ENCODE measurements around the gene LRRC8C. TPM values are rescaled to one million over a fixed set of nuclear protein-coding genes. Genes with fewer than 3 reads are reported as not detected.

Gene LRRC8C
- total RNA-seq, 1 donor from 2014 or later = 3.3 TPM

DNA sequence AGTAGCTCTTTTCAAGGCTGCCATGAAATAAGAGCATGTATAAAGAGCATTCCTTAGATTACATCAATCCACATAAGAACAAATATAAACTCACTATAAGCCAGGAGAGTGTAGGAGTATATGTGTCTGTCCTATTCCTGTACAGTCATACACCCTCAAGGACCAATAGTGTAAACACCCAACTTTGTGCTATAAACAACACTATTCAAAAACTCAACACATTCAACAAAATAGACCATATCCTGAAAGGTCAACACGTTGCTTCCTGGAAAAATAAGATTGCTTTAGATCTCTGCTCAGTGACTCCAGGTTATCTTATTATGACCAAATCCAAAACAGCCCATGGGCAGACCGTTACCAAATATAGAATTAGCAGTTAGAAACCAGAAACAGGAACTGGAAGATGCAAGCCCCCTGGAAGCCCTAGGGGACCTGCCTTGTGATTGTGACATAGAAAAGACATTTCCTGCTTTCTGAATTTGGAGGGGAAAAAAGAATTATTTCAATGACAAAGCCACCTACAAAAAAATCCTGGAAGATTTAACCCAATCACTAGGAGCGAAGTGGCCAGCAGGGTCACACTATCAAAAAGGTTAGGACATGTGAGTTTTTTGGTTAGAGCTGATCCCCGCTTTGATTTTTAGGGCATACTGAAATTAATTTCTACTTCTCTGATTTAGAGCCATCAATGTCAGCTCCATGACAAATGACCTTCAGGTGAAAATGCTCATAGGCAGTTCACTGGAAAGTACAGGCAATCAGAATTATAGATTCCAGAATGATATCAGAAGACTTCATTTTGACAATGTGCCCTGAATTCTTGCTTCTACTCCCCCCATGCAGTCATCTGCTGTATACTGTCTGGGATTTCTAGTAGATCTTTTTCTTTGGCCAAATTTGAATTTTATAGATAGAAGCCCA, 59.9 kb downstream of the LRRC8C start:
- Mint-ChIP-seq H3K27me3 (no peaks in the 10 kb centered on the region), H3K27ac (no peak overlapping the region), H3K4me1 (ENCODE audit: low read depth) (peaks cover 17% of the 10 kb centered on the region), H3K36me3 (ENCODE audit: insufficient read depth) (peaks cover 3% of the 10 kb centered on the region), H3K4me3 (ENCODE audit: low read depth) (no peak overlapping the region), H3K9me3 (ENCODE audit: low read depth) (no peaks in the 10 kb centered on the region)
- TF ChIP-seq CTCF (IDR thresholded peaks at IDR 0.05; ENCODE audit: unreplicated experiment) = no peak
- DNase-seq (ENCODE audit: low spot score, unreplicated experiment) = no peak

GRCh38 chr1:89695847-89696246, 62.9 kb downstream of the LRRC8C start:
- Mint-ChIP-seq H3K4me3 (ENCODE audit: low read depth) (no peak overlapping the region), H3K27ac (no peak overlapping the region), H3K4me1 (ENCODE audit: low read depth) (peaks cover 13% of the 10 kb centered on the region), H3K9me3 (ENCODE audit: low read depth) (no peaks in the 10 kb centered on the region), H3K27me3 (no peaks in the 10 kb centered on the region), H3K36me3 (ENCODE audit: insufficient read depth) (no peaks in the 10 kb centered on the region)
- no peak for DNase-seq (ENCODE audit: low spot score, unreplicated experiment)
- no peak for TF ChIP-seq CTCF (IDR thresholded peaks at IDR 0.05; ENCODE audit: unreplicated experiment)

DNA sequence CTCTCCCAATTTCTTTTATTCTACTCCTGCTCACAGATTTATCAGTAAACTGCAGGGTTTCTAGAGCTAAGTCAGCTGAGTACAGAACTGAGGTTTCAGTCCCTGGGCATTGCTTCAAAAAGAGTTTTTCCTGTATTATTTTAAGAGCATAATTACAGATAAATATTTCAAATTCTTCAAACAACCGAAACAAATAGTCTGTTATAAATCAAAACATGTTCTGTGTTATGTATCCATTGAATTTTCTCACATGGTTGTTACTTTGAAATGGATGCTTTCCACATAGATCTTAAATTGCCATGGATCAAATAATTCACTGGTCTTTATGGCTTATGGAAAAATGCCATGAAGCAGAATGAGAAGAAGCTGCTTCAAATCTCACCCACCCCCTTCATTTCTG, 64.5 kb downstream of the LRRC8C start:
- no peaks in the 10 kb centered on the region for H3K27me3 Mint-ChIP-seq
- peaks cover 13% of the 10 kb centered on the region for H3K4me1 Mint-ChIP-seq (ENCODE audit: low read depth)
- DNase-seq (ENCODE audit: low spot score, unreplicated experiment) = no peak
- H3K27ac Mint-ChIP-seq = no peak overlapping the region
- no peak overlapping the region for H3K4me3 Mint-ChIP-seq (ENCODE audit: low read depth)
- H3K36me3 Mint-ChIP-seq (ENCODE audit: insufficient read depth) = no peaks in the 10 kb centered on the region
- no peak for TF ChIP-seq CTCF (IDR thresholded peaks at IDR 0.05; ENCODE audit: unreplicated experiment)
- H3K9me3 Mint-ChIP-seq (ENCODE audit: low read depth) = no peaks in the 10 kb centered on the region

DNA sequence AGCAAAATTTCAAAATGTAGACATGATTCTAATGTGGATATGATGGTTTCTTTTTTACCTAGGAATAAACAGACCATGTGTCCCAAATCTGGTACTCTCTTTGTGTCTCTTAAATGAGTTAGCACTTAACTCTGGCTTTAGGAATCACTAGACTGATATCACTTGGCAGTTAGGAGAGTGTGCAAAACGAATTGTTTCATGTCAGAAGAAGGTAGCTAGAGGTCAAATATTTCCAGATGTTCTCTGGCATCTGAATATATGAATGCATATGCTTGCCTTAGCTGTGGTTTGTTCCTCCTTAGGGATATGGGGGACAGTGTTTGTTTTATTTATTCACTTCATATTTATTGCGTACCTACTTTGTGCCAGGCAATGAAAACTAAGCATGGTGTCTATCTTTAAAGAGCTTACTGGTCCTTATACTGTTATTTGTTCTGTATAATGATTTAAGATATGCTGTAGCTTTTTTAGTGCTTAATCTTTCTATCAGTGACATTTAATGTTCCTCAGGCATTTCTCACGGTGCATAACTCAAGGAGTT, 65.2 kb downstream of the LRRC8C start:
- no peak overlapping the region for H3K27ac Mint-ChIP-seq
- DNase-seq (ENCODE audit: low spot score, unreplicated experiment) = no peak
- no peak overlapping the region for H3K4me3 Mint-ChIP-seq (ENCODE audit: low read depth)
- H3K27me3 Mint-ChIP-seq = no peaks in the 10 kb centered on the region
- peaks cover 13% of the 10 kb centered on the region for H3K4me1 Mint-ChIP-seq (ENCODE audit: low read depth)
- H3K36me3 Mint-ChIP-seq (ENCODE audit: insufficient read depth) = no peaks in the 10 kb centered on the region
- H3K9me3 Mint-ChIP-seq (ENCODE audit: low read depth) = no peaks in the 10 kb centered on the region
- no peak for TF ChIP-seq CTCF (IDR thresholded peaks at IDR 0.05; ENCODE audit: unreplicated experiment)

DNA sequence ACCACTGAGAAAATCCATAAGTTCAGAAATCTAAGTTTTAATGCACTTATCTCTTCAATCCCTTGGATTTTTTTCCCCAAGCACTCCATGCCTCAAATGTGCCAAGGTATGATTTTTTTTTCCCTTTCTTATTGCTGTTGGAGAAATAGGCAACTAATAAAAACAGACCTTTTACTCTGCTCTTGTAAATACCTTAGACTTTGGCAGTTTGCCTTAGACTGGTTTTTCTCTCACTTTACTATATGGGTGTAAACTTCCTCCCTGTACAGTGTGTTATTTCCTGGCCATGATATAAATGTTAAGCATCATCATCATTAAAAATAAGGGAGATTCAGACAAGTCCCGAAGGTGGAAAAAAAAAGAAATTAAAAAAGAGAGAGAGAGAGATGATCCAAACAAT, 65.7 kb downstream of the LRRC8C start:
- no peak for TF ChIP-seq CTCF (IDR thresholded peaks at IDR 0.05; ENCODE audit: unreplicated experiment)
- Mint-ChIP-seq H3K4me1 (ENCODE audit: low read depth) (peaks cover 13% of the 10 kb centered on the region), H3K4me3 (ENCODE audit: low read depth) (no peak overlapping the region), H3K27me3 (no peaks in the 10 kb centered on the region), H3K36me3 (ENCODE audit: insufficient read depth) (no peaks in the 10 kb centered on the region), H3K27ac (no peak overlapping the region), H3K9me3 (ENCODE audit: low read depth) (no peaks in the 10 kb centered on the region)
- DNase-seq (ENCODE audit: low spot score, unreplicated experiment) = no peak

Measured in progenitor cell of endocrine pancreas (in vitro differentiated cells).